ENCODE results near the gene MYH7.

MYH7 gene

GRCh38 chr14:23365732-23366425 is 69.6 kb downstream of the MYH7 start:
- DNase-seq: no peak

- no peak for DNase-seq
These were observed 70.3 kb downstream of the MYH7 start, which contains the start of gene EFS for GRCh38 chr14:23365036-23365731. Gene EFS, minus strand, starts transcription at chr14:23365172. Its CDS starts 147 bp downstream, at chr14:23365025.

- DNase-seq: no peak
These were observed 71.1 kb downstream of the MYH7 start for GRCh38 chr14:23364164-23365035.

All from activated CD4-positive, alpha-beta T cell treated with anti-CD3 and anti-CD28 coated beads, Interleukin-2, amount 50 U/mL, for 4 hours (primary cell).